ENCODE data around the gene SPOP.
A peak's percentile ranks its signal among the peaks of the same experiment; 100 is the strongest.

SPOP gene

DNA sequence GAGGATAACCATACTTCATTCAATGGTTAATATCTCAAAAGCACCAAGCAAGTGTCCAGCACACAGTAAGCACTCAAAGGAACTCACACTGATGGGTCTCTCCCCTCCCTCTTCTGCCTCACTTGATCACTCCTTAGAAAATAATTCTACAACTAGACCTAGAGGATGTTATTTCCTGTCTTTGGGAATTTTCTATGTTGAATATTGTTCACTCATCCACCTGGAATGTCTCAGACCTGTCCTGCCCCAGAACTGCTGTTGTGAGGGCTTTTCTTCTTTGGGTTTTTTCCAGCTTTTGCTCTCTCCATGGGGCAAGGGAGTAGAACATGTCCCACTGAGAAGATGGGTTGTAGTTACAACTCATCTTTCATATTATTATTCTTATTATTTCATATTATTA is 76.9 kb downstream of the SPOP start:
- no peak overlapping the region for H3K4me3 ChIP-seq (ENCODE audit: insufficient read depth in 1 of 2, low read depth in 1 of 2, low read length in 2 of 2)
- no peak for DNase-seq
- H3K9me3 ChIP-seq (ENCODE audit: control insufficient read depth, low read length) = no peaks in the 10 kb centered on the region
- H2AK5ac ChIP-seq (ENCODE audit: low read length, severe bottlenecking) = no peak overlapping the region
- H3K14ac ChIP-seq (ENCODE audit: low read length in 2 of 2) = no peak overlapping the region
- H3K9ac ChIP-seq (ENCODE audit: low read length) = no peak overlapping the region
- no peak overlapping the region for H2BK5ac ChIP-seq (ENCODE audit: low read depth, low read length, poor library complexity, severe bottlenecking)
- H3K18ac ChIP-seq (ENCODE audit: low read depth in 1 of 2, low read length in 2 of 2) = no peak overlapping the region
- H4K8ac ChIP-seq (ENCODE audit: low read length) = no peak overlapping the region
- peaks cover 33 to 89% of the 10 kb centered on the region in 2 experiments for H3K36me3 ChIP-seq (ENCODE audit: control insufficient read depth in 1 of 2, insufficient read depth in 2 of 2, low read depth in 1 of 2, low read length in 2 of 2)
- no peaks in the 10 kb centered on the region for H3K27me3 ChIP-seq (ENCODE audit: control insufficient read depth in 1 of 2, insufficient read depth in 1 of 2, low read length in 2 of 2)
- peaks cover 13% of the 10 kb centered on the region for H3K79me1 ChIP-seq (replicated peaks; ENCODE audit: low read length, poor library complexity, severe bottlenecking)
- H3K23ac ChIP-seq (ENCODE audit: low read length in 2 of 2) = no peak overlapping the region
- H2AFZ ChIP-seq (ENCODE audit: low read depth, low read length) = no peak overlapping the region
- H3K4me1 ChIP-seq (ENCODE audit: control insufficient read depth, insufficient read depth, low read depth, low read length) = peaks cover 2% of the 10 kb centered on the region
- H2BK15ac ChIP-seq (ENCODE audit: low read depth, poor library complexity, severe bottlenecking) = no peak overlapping the region
- no peak overlapping the region for H3K4ac ChIP-seq (ENCODE audit: low read depth in 1 of 2, low read length in 2 of 2)
- H2BK12ac ChIP-seq (ENCODE audit: low read length in 2 of 2) = no peak overlapping the region
- H2BK120ac ChIP-seq (ENCODE audit: low read depth, low read length) = no peak overlapping the region
- no peak overlapping the region for H3K4me2 ChIP-seq (ENCODE audit: low read length, poor library complexity, severe bottlenecking)
- H3K27ac ChIP-seq (ENCODE audit: low read length, poor library complexity, severe bottlenecking) = no peak overlapping the region
- H4K91ac ChIP-seq (ENCODE audit: low read length) = no peak overlapping the region

DNA sequence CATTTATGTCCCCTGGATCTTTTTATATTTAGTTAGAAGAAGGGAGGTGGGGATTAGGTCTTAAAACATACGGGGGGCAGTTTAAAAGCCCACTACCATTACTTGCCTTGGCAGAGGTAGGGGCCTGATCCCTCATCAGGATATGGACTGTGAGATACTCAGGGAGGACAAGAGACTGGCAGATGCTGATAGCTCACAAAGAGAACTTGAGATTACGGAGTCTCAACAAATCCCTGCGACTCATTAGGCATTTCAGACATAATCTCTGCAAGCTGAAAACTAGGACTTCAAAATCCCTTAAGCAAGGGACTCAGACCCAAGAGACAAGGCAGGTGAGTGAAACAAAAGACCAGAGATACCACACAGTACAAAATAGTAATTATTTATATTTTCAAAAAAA is 79.0 kb downstream of the SPOP start:
- H3K9ac ChIP-seq (ENCODE audit: low read length) = no peak overlapping the region
- no peak for DNase-seq
- H3K23ac ChIP-seq (ENCODE audit: low read length in 2 of 2) = no peak overlapping the region
- no peak overlapping the region for H3K18ac ChIP-seq (ENCODE audit: low read depth in 1 of 2, low read length in 2 of 2)
- H2BK120ac ChIP-seq (ENCODE audit: low read depth, low read length) = no peak overlapping the region
- H3K79me1 ChIP-seq (replicated peaks; ENCODE audit: low read length, poor library complexity, severe bottlenecking) = peaks cover 15% of the 10 kb centered on the region
- no peak overlapping the region for H3K4me2 ChIP-seq (ENCODE audit: low read length, poor library complexity, severe bottlenecking)
- no peak overlapping the region for H2AK5ac ChIP-seq (ENCODE audit: low read length, severe bottlenecking)
- no peaks in the 10 kb centered on the region for H3K9me3 ChIP-seq (ENCODE audit: control insufficient read depth, low read length)
- peaks cover 30 to 85% of the 10 kb centered on the region in 2 experiments for H3K36me3 ChIP-seq (ENCODE audit: control insufficient read depth in 1 of 2, insufficient read depth in 2 of 2, low read depth in 1 of 2, low read length in 2 of 2)
- H3K4me3 ChIP-seq (ENCODE audit: insufficient read depth in 1 of 2, low read depth in 1 of 2, low read length in 2 of 2) = no peak overlapping the region
- no peak overlapping the region for H2BK15ac ChIP-seq (ENCODE audit: low read depth, poor library complexity, severe bottlenecking)
- no peak overlapping the region for H2BK5ac ChIP-seq (ENCODE audit: low read depth, low read length, poor library complexity, severe bottlenecking)
- H3K14ac ChIP-seq (ENCODE audit: low read length in 2 of 2) = no peak overlapping the region
- peaks cover 2% of the 10 kb centered on the region for H3K4me1 ChIP-seq (ENCODE audit: control insufficient read depth, insufficient read depth, low read depth, low read length)
- H3K27me3 ChIP-seq (ENCODE audit: control insufficient read depth in 1 of 2, insufficient read depth in 1 of 2, low read length in 2 of 2) = no peaks in the 10 kb centered on the region
- H4K91ac ChIP-seq (ENCODE audit: low read length) = no peak overlapping the region
- 96% methylated on average over 3 of the region's 3 CpGs for WGBS
- H3K4ac ChIP-seq (ENCODE audit: low read depth in 1 of 2, low read length in 2 of 2) = no peak overlapping the region
- H2BK12ac ChIP-seq (ENCODE audit: low read length in 2 of 2) = no peak overlapping the region
- H4K8ac ChIP-seq (ENCODE audit: low read length) = no peak overlapping the region
- no peak overlapping the region for H2AFZ ChIP-seq (ENCODE audit: low read depth, low read length)
- H3K27ac ChIP-seq (ENCODE audit: low read length, poor library complexity, severe bottlenecking) = no peak overlapping the region

DNA sequence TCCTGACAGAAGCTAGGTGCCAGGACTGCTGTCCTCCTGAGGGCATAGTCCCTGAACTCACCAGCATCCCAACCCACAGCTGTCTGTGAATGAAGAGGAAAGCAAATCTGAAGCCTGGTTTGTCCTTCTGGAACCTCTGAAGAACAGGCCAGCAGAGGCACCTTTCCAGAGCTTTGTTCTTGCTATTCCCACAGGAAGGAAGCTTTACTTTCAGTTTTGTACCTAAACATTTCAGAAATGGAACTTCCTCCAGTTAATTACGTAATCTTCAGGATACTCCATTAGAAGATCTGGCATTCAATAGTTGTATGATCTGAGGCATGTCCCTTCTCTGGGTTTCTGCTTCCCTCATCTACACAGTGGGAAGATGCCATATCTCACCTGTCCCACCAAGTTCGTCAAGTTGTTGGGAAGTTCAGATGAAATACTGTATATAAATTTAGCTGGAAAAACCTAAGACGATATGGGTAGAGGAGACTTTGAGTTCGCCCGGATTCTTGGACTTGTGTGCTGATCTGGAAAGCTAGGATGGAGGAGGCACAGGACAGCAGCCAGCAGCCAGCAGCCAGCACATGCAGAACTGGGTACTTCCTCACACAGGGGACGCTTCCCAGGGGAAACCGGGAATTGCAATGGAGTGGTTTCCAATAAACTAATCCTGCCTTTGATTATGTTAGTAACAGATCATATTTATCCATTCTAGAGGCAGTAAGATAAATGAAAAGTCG is 79.8 kb downstream of the SPOP start:
- Histone ChIP-seq H3K4me3 (ENCODE audit: insufficient read depth in 1 of 2, low read depth in 1 of 2, low read length in 2 of 2) (no peak overlapping the region), H2BK12ac (ENCODE audit: low read length in 2 of 2) (no peak overlapping the region)

DNA sequence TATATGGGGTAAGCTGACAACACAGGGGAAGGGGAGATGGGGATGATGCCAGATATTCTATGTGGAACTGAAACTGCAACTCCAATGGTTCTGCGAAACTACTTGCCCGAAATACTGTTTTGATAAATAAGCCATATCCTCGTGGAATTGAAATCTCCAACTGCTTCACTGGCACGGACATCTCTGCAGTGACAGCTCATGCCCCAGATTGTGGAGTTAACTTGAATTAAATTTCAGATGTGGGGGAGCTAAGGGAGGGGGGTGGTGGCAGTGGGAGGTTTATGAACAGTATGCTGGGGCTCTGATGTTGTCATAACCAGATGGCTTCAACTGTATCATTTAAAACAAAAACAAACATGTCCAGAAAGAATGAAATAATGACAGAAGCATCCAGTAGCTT is 80.5 kb downstream of the SPOP start:
- Histone ChIP-seq H3K4me1 (ENCODE audit: control insufficient read depth, insufficient read depth, low read depth, low read length) (peaks cover 2% of the 10 kb centered on the region), H2AFZ (ENCODE audit: low read depth, low read length) (no peak overlapping the region), H3K23ac (ENCODE audit: low read length in 2 of 2) (no peak overlapping the region), H3K9me3 (ENCODE audit: control insufficient read depth, low read length) (no peaks in the 10 kb centered on the region), H4K8ac (ENCODE audit: low read length) (no peak overlapping the region), H3K18ac (ENCODE audit: low read depth in 1 of 2, low read length in 2 of 2) (no peak overlapping the region), H3K27me3 (ENCODE audit: control insufficient read depth in 1 of 2, insufficient read depth in 1 of 2, low read length in 2 of 2) (no peaks in the 10 kb centered on the region), H2BK5ac (ENCODE audit: low read depth, low read length, poor library complexity, severe bottlenecking) (no peak overlapping the region), H3K27ac (ENCODE audit: low read length, poor library complexity, severe bottlenecking) (no peak overlapping the region), H2BK12ac (ENCODE audit: low read length in 2 of 2) (no peak overlapping the region), H3K4me2 (ENCODE audit: low read length, poor library complexity, severe bottlenecking) (no peak overlapping the region), H3K79me1 (replicated peaks; ENCODE audit: low read length, poor library complexity, severe bottlenecking) (peaks cover 14% of the 10 kb centered on the region), H3K36me3 (ENCODE audit: control insufficient read depth in 1 of 2, insufficient read depth in 2 of 2, low read depth in 1 of 2, low read length in 2 of 2) (peaks cover 39 to 80% of the 10 kb centered on the region in 2 experiments), H3K4ac (ENCODE audit: low read depth in 1 of 2, low read length in 2 of 2) (no peak overlapping the region), H4K91ac (ENCODE audit: low read length) (no peak overlapping the region), H3K14ac (ENCODE audit: low read length in 2 of 2) (no peak overlapping the region), H3K9ac (ENCODE audit: low read length) (no peak overlapping the region), H2BK120ac (ENCODE audit: low read depth, low read length) (no peak overlapping the region), H2BK15ac (ENCODE audit: low read depth, poor library complexity, severe bottlenecking) (no peak overlapping the region), H3K4me3 (ENCODE audit: insufficient read depth in 1 of 2, low read depth in 1 of 2, low read length in 2 of 2) (no peak overlapping the region), H2AK5ac (ENCODE audit: low read length, severe bottlenecking) (no peak overlapping the region)
- DNase-seq = no peak
- WGBS = 97% methylated on average over 4 of the region's 4 CpGs

More for the DNA sequence above, 79.8 kb downstream of the SPOP start:
- Histone ChIP-seq H3K23ac (ENCODE audit: low read length in 2 of 2) (no peak overlapping the region), H4K8ac (ENCODE audit: low read length) (peak overlapping the region; percentile 79), H2BK120ac (ENCODE audit: low read depth, low read length) (no peak overlapping the region), H2BK15ac (ENCODE audit: low read depth, poor library complexity, severe bottlenecking) (no peak overlapping the region), H3K9me3 (ENCODE audit: control insufficient read depth, low read length) (no peaks in the 10 kb centered on the region), H4K91ac (ENCODE audit: low read length) (no peak overlapping the region), H2BK5ac (ENCODE audit: low read depth, low read length, poor library complexity, severe bottlenecking) (no peak overlapping the region), H3K36me3 (ENCODE audit: control insufficient read depth in 1 of 2, insufficient read depth in 2 of 2, low read depth in 1 of 2, low read length in 2 of 2) (peaks cover 37 to 81% of the 10 kb centered on the region in 2 experiments), H3K27ac (ENCODE audit: low read length, poor library complexity, severe bottlenecking) (no peak overlapping the region), H3K9ac (ENCODE audit: low read length) (no peak overlapping the region), H3K27me3 (ENCODE audit: control insufficient read depth in 1 of 2, insufficient read depth in 1 of 2, low read length in 2 of 2) (no peaks in the 10 kb centered on the region), H2AK5ac (ENCODE audit: low read length, severe bottlenecking) (no peak overlapping the region), H3K4me2 (ENCODE audit: low read length, poor library complexity, severe bottlenecking) (no peak overlapping the region), H3K4ac (ENCODE audit: low read depth in 1 of 2, low read length in 2 of 2) (peak overlapping the region in 1 of 2 experiments; percentile 38), H2AFZ (ENCODE audit: low read depth, low read length) (no peak overlapping the region), H3K4me1 (ENCODE audit: control insufficient read depth, insufficient read depth, low read depth, low read length) (peaks cover 2% of the 10 kb centered on the region), H3K79me1 (replicated peaks; ENCODE audit: low read length, poor library complexity, severe bottlenecking) (peaks cover 14% of the 10 kb centered on the region), H3K14ac (ENCODE audit: low read length in 2 of 2) (no peak overlapping the region), H3K18ac (ENCODE audit: low read depth in 1 of 2, low read length in 2 of 2) (peak overlapping the region in 1 of 2 experiments; percentile 19)
- over 99% methylated on average over 5 of the region's 8 CpGs for WGBS
- peak; percentile 56 for DNase-seq
